Activated naive CD8-positive, alpha-beta T cell treated with anti-CD3 and anti-CD28 coated beads, Interleukin-2, amount 50 U/mL, for 24 hours (primary cell): ENCODE data around the gene GNAI3.

Experiments used
- ATAC-seq: fragments of 150-1000 bp; cut with Tn5 transposase; one replicate; pipeline ENCODE4 v1.10.0; 2021
- DNase-seq: peaks from one replicate; pipeline ENCODE4 v3.0.0; 2021
- H3K27ac Mint-ChIP-seq: one replicate; pipeline ENCODE4 v1.8.0; 2021; ENCODE audit warnings: mild to moderate bottlenecking, mixed read lengths
- H3K27me3 Mint-ChIP-seq: one replicate; pipeline ENCODE4 v1.8.0; 2021; ENCODE audit warnings: mixed read lengths
- H3K36me3 Mint-ChIP-seq: one replicate; pipeline ENCODE4 v1.8.0; 2021; ENCODE audit warnings: low read depth, mixed read lengths
- H3K4me1 Mint-ChIP-seq: one replicate; pipeline ENCODE4 v1.8.0; 2021; ENCODE audit warnings: mixed read lengths
- H3K4me3 Mint-ChIP-seq: one replicate; pipeline ENCODE4 v1.8.0; 2021; ENCODE audit warnings: mild to moderate bottlenecking, moderate library complexity, mixed read lengths
- H3K9me3 Mint-ChIP-seq: one replicate; pipeline ENCODE4 v1.8.0; 2021; ENCODE audit warnings: mixed read lengths

Gene GNAI3

DNA sequence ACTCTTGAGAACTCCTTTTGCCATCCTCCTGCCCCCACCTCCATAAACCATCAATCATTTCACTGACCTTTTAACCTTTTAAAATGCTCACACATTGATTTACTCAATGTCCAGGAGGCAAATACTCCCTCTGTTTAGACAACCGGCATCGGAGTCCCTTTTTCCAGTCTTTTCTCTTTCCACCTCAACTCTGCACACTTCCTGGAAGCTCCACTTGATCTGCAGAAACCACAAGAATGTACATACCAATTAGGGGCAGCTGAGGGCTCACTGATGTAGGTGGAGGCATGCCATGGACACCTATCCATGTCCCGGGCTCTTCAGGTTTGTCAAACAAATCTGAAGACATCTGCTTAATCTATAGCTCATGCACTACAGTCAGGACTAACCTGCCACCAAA is 33.6 kb upstream of the GNAI3 start:
- Mint-ChIP-seq H3K9me3 (no peaks in the 10 kb centered on the region), H3K4me3 (no peak overlapping the region), H3K27me3 (no peaks in the 10 kb centered on the region), H3K27ac (no peak overlapping the region), H3K4me1 (peaks cover 13% of the 10 kb centered on the region), H3K36me3 (no peaks in the 10 kb centered on the region)
- no peak for DNase-seq
- no peak for ATAC-seq

DNA sequence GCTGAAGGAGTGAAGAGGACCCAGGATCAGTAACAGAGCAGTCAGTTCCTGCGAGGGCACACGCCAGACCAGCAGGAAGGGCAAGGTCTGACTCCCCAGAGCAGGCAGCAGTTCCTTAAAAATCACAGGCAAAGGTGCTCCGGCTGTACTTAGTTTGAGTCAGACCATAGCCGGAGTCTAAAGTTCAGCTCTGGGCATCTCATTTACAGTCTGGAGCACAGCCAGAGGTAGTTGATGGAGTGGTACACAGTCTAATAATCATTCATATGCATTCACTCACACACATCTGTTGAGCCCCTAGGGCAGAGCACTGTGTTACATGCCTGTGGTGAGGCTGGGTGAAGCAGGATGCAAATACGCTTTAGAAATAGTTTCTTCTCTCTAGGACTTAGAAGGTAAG is 31.5 kb upstream of the GNAI3 start:
- no peak for DNase-seq
- H3K4me3 Mint-ChIP-seq: no peak overlapping the region
- no peak for ATAC-seq
- H3K36me3 Mint-ChIP-seq: no peaks in the 10 kb centered on the region
- H3K27me3 Mint-ChIP-seq: no peaks in the 10 kb centered on the region
- no peaks in the 10 kb centered on the region for H3K9me3 Mint-ChIP-seq
- H3K27ac Mint-ChIP-seq: no peak overlapping the region
- peaks cover 4% of the 10 kb centered on the region for H3K4me1 Mint-ChIP-seq

DNA sequence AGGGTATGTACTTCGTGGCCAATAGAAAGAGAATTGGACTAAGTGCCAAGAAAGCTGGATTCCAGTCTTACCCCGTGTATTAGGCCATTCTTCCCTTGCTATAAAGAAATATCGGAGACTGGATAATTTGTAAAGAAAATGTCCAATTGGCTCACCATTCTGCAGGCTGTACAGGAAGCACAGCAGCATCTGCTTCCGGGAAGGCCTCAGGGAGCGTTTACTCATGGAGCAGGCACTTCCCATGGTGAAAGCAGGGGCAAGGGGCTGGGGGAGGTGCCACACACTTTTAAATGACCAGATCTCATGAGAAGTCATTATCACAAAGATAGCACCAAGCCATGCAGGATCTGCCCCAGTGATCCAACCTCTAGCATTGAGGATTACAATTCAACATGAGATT is 31.1 kb upstream of the GNAI3 start:
- H3K4me1 Mint-ChIP-seq: peaks cover 4% of the 10 kb centered on the region
- no peak for DNase-seq

DNA sequence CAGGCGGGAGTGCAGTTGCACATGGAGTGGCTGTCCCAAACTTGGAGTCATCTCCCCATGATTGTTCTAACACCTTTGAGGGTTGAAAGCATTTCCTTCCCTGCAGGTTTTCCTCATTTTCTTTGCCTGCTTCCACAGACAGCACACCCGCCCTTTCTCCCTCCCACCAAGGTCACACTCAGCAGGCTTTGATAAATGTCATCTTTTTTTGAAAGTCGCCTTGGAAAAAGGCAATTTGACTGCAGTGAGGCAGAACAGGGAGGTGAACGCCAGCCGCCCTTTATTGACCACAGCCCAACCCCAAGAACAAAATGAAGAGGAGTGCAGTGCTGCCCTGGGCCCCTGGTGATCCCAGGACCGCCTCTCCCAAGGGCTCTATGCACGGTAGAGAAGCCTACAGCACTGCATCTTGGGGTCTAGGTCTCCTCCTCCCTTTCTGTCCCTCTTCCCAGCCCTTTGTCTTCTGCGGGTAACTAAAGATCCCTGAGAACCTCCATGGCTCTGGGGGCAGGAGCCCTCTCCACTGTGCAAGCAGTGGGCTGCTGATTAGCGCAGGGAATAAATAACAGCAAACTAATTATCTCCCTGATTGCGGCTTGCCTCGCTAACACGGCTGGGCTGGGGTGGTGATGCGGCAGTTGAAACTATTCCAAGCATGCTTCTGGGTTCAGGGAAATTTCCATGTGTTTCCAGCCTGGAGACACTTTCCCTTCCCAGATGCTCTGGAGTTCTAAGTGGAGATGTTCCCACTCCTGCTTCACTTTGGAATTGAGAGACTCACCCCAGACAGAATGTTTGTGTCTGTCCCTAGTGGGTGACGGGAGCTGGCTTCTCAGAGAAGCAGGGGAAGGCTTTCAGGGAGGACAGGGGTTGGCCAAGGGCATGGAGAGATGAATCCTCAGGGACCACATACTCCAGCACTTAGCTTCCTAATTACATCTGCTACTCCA is 27.1 kb upstream of the GNAI3 start:
- DNase-seq: no peak
- no peaks in the 10 kb centered on the region for H3K4me1 Mint-ChIP-seq
- H3K27me3 Mint-ChIP-seq: no peaks in the 10 kb centered on the region
- ATAC-seq: no peak
- H3K9me3 Mint-ChIP-seq: no peaks in the 10 kb centered on the region
- no peak overlapping the region for H3K27ac Mint-ChIP-seq
- no peak overlapping the region for H3K4me3 Mint-ChIP-seq
- no peaks in the 10 kb centered on the region for H3K36me3 Mint-ChIP-seq

More for the DNA sequence above, 31.1 kb upstream of the GNAI3 start:
- H3K4me3 Mint-ChIP-seq: no peak overlapping the region
- H3K36me3 Mint-ChIP-seq: no peaks in the 10 kb centered on the region
- no peaks in the 10 kb centered on the region for H3K27me3 Mint-ChIP-seq
- ATAC-seq: no peak
- H3K9me3 Mint-ChIP-seq: no peaks in the 10 kb centered on the region
- no peak overlapping the region for H3K27ac Mint-ChIP-seq

DNA sequence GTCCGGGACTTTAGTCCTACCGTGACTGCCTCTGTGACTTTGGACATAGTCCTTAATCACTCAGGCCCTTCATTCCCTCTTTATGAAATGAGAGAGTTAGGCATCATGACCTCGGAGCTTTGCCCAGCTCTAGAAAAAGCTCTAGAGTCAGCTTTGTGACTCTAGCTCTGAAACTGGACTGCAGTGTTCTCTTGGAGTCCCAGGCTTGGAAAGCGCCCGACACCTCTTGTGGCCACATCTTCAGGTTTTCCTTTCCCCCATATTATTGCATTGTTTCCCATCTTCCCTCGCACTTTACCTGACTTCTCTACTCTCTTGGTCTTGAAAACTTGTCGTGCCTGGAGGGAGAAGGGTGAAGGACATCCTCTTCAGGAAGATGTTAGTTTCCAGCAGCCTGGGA is 26.4 kb upstream of the GNAI3 start:
- ATAC-seq: no peak
- no peak overlapping the region for H3K4me3 Mint-ChIP-seq
- H3K9me3 Mint-ChIP-seq: no peaks in the 10 kb centered on the region
- H3K27ac Mint-ChIP-seq: no peak overlapping the region
- no peaks in the 10 kb centered on the region for H3K27me3 Mint-ChIP-seq
- no peak for DNase-seq
- no peaks in the 10 kb centered on the region for H3K36me3 Mint-ChIP-seq
- H3K4me1 Mint-ChIP-seq: no peaks in the 10 kb centered on the region

DNA sequence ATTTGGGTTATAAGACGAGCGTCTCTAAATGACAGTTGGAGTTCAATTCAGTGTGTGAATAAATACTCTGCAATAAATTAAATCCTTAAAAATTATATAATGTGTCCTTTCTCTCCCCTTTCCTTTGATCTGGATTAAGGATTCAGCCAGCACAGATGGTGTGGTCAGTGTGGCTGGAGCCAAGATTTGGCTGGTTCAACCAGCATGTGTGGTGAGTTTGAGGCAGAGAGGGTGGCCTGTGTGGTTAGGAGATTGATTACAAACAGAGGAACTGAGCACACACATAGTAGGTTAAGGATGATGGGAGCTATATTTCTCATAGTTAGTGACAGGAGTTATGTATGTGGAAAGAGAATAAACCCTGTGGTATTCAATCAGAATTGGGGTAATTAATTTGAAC is 24.7 kb upstream of the GNAI3 start:
- H3K4me3 Mint-ChIP-seq: no peak overlapping the region
- no peaks in the 10 kb centered on the region for H3K4me1 Mint-ChIP-seq
- no peaks in the 10 kb centered on the region for H3K9me3 Mint-ChIP-seq
- no peaks in the 10 kb centered on the region for H3K27me3 Mint-ChIP-seq
- H3K36me3 Mint-ChIP-seq: no peaks in the 10 kb centered on the region
- DNase-seq: no peak
- no peak overlapping the region for H3K27ac Mint-ChIP-seq
- no peak for ATAC-seq

DNA sequence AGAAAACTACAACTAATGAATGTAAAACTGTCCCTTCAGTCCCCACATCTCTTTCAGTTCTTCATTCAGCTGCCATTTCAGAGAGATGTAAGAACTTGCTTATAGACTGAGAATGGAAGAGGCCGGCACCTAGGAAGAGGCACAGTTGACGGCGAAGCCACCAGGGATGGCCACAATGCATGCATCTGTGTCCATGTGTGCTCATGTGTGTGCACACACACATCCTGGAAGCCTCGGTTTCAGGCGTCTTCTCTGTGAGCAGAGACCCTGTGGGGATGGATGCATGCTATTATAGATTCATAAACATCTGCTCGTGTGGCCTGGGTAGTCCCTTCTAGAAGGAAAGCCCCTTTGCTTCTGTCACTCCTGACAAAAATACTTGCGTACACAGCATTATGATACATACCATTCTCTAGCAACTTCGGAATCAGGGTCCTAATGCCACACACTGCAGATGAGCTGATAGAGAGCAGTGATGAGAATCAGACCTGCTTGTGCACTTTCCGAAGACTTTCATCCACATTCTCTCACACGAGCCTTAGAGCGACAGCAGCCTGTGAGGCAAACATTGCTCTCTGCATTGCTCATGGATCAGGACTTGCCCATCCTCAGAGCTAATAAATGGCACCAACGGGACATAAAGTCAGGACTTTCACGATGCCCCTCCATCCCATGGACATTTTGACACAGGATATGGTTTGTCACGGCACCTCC is 21.2 kb upstream of the GNAI3 start:
- H3K4me3 Mint-ChIP-seq: no peak overlapping the region
- ATAC-seq (no peak), DNase-seq (no peak)
- H3K9me3 Mint-ChIP-seq: no peaks in the 10 kb centered on the region
- H3K4me1 Mint-ChIP-seq: peaks cover 14% of the 10 kb centered on the region
- H3K27ac Mint-ChIP-seq: no peak overlapping the region
- no peaks in the 10 kb centered on the region for H3K27me3 Mint-ChIP-seq
- no peaks in the 10 kb centered on the region for H3K36me3 Mint-ChIP-seq

DNA sequence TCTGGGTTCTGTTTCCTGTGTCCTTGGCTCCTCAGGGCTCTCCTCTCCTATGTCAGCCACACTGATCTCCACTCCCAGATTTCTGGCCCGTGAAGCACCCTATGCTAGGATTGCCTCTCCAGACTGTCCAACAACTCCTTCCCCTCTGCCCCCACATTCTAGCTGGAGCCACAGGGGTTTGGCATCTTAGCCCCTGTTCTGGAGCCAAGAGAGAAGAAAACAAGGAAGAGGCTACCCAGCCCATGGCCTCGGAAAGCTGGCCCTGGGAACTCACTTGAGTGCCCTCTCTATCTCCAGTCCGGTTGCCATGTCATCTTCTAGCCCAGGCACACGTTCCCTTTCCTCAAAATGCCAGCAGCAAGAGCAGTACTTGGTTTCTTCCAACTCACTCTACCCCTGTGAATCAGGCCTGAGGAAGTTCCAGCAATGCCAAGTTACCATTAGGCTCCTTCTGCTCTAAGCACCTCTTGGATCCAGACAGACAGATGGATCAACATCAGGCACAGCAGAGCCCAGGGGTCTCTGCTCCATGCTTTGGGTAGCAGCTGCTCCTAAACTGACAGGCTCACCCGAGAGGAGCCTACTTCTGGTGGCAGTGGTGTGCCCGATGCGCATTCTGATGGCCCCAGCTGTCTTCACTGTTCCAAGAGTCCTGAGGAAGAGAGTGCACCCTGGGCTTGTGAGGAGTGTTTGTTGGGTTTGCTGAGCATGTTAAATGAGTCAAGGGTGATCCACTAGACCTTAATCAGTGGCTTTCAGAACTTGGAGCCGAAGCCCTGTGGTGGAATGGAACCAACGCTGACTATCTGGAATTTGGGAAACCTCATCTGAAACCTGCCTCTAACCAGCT is 20.3 kb upstream of the GNAI3 start:
- no peak for ATAC-seq
- Mint-ChIP-seq H3K9me3 (no peaks in the 10 kb centered on the region), H3K4me3 (no peak overlapping the region), H3K36me3 (no peaks in the 10 kb centered on the region), H3K4me1 (peaks cover 20% of the 10 kb centered on the region), H3K27me3 (no peaks in the 10 kb centered on the region), H3K27ac (no peak overlapping the region)
- no peak for DNase-seq

DNA sequence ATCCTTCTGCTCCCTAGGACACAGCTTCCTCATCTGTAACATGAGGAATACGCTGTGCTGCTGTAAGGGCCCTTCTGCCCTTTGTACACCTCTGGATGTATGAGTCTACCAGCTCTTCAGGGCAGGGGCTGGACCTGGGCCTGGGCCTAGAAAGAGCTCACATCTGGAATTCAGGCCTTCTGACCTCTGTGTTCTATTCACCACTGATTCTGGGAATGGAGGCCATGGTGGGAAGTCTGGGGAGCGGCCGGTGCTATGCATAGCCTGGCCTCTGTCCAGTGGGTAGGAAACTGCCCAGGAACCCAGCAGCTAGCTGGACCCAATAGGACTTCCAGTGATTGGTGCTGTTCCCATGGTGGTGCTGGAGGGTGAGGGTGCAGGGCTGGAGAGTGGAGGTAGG is 19.7 kb upstream of the GNAI3 start:
- no peaks in the 10 kb centered on the region for H3K9me3 Mint-ChIP-seq
- H3K27ac Mint-ChIP-seq: no peak overlapping the region
- no peaks in the 10 kb centered on the region for H3K36me3 Mint-ChIP-seq
- no peaks in the 10 kb centered on the region for H3K27me3 Mint-ChIP-seq
- no peak for ATAC-seq
- peaks cover 20% of the 10 kb centered on the region for H3K4me1 Mint-ChIP-seq
- no peak overlapping the region for H3K4me3 Mint-ChIP-seq
- DNase-seq: no peak

DNA sequence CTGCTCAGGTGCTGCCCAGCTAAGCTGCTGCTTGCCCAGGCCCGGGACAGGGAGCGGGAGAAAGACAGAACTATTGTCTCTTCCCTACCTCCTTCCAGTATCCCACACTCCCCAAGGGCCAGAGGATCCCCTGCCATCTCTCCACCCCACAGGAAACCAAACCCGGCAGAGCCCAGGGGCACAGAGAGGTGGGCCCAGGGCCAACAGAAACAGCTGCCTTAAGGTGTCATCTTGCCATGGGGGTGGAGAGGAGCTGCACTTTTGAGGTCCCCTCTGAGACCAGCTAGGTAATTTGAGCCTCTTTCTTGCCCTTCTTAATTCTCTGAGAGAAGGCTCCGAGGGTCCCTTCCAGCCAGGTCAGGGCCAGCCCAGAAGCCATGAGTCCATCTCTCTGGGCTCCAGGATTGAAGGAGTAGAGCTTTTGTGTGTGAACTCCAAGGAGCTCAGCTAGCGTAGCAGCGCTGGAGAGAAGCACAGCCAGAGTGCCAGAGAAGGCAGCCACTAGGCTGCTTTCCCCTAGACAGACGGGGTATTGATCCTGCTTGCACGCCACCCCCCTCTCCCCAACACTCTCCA is 18.4 kb upstream of the GNAI3 start:
- Mint-ChIP-seq H3K4me1 (peaks cover 20% of the 10 kb centered on the region), H3K9me3 (no peaks in the 10 kb centered on the region), H3K27me3 (no peaks in the 10 kb centered on the region), H3K27ac (no peak overlapping the region), H3K4me3 (no peak overlapping the region), H3K36me3 (no peaks in the 10 kb centered on the region)
- ATAC-seq (no peak), DNase-seq (no peak)

DNA sequence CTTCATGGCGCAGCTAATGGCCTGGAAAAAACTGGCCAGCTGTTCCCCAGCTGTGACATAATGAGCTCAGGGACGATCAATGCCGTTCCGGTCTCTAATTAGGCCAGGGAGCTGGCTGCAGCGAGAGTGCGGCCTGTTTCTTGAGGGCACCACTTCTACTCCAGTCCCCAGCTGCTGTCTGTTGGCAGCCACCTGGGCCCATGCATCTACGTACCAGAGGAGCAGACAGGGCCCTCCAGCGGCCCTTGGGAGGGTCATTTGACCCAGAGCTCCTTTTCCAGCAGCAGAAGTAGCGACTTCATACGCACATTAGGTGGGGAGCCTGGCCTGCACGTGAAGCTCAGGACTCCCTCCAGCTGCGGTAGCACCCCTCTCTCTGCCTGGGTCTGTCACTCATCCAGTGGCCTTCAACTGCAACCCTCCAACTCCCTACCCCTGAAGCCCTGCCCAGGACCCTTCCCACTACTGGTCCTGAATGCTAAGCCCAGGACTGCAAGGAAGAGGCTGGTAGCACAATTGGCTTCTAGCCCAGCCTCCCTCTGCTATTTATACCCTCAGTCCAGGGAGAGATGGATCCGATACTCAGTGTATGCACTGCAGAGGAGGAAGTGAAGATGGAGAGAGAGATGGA is 17.8 kb upstream of the GNAI3 start:
- H3K9me3 Mint-ChIP-seq: no peaks in the 10 kb centered on the region
- H3K4me3 Mint-ChIP-seq: no peak overlapping the region
- H3K36me3 Mint-ChIP-seq: no peaks in the 10 kb centered on the region
- H3K27ac Mint-ChIP-seq: no peak overlapping the region
- no peak for ATAC-seq
- DNase-seq: no peak
- H3K27me3 Mint-ChIP-seq: no peaks in the 10 kb centered on the region
- H3K4me1 Mint-ChIP-seq: peaks cover 20% of the 10 kb centered on the region

DNA sequence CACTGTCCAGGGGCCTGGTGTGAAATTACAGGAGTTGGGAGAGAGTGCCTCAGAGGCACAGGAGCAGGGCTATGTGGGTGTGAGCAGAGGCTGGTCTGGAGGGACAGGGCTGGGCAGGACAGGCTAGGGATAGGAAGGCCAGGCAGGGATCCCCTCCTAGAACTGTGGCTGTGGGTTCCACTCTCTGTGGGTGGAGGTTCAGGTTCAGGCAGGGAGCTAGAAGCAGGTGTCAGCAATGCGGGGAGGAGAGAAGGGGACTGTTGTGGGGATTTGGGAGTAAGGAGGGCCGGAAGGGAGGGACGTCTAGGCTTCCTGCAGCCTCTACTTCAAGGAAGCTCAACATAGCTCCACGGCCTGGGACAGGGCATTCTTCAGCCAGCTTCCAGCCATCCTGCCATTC is 17.0 kb upstream of the GNAI3 start:
- H3K4me1 Mint-ChIP-seq: peaks cover 20% of the 10 kb centered on the region
- ATAC-seq: no peak
- no peaks in the 10 kb centered on the region for H3K27me3 Mint-ChIP-seq
- no peaks in the 10 kb centered on the region for H3K9me3 Mint-ChIP-seq
- peak overlapping the region; percentile 43 for H3K27ac Mint-ChIP-seq
- no peak overlapping the region for H3K4me3 Mint-ChIP-seq
- no peak for DNase-seq
- no peaks in the 10 kb centered on the region for H3K36me3 Mint-ChIP-seq

DNA sequence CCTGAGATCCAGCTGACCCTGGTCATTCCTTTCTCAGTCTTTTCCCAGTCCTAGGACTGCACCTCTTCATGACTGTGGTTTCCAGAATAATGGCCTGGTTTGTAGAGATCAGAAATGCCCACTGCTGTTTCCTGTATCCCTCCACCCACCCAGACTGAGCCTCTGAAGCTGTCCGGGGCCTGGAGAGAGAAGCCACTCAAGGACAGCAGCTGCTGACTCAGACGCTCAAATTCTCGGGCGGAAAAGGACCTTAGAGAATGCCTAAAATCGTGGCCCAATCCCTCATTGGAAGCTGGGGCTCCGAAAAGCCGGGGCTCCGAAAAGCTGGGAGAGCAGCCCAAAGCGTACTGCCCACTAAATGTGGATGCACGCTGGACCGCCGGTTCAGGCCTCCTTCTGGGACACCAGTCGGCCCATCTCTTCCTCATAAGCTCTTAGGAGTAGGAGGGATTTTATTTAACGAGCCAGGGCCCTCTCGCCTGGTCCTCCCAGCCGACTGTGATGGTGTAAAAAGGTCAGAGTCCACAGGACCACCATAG is 16.5 kb upstream of the GNAI3 start:
- Mint-ChIP-seq H3K27me3 (no peaks in the 10 kb centered on the region), H3K4me3 (no peak overlapping the region), H3K27ac (no peak overlapping the region), H3K4me1 (peaks cover 20% of the 10 kb centered on the region), H3K9me3 (no peaks in the 10 kb centered on the region), H3K36me3 (no peaks in the 10 kb centered on the region)
- no peak for DNase-seq
- ATAC-seq: no peak
